ENCODE data around the gene GHRH.

The GHRH gene

GRCh38 chr20:37207171-37207570 lies 54.4 kb downstream of the GHRH start:
- no peak for DNase-seq (ENCODE audit: extremely low read depth, low read depth)
- no peak overlapping the region for H3K4me3 ChIP-seq (replicated peaks; ENCODE audit: low read depth, low read length)
- no peak for TF ChIP-seq CTCF (IDR thresholded peaks at IDR 0.05; ENCODE audit: low read depth, low read length, missing control alignments)

- no peak overlapping the region for H3K4me3 ChIP-seq (replicated peaks; ENCODE audit: low read depth, low read length)
- TF ChIP-seq CTCF (IDR thresholded peaks at IDR 0.05; ENCODE audit: low read depth, low read length, missing control alignments) = no peak
These were observed 55.8 kb downstream of the GHRH start for GRCh38 chr20:37205794-37206193.

GRCh38 chr20:37205130-37205529 lies 56.5 kb downstream of the GHRH start:
- TF ChIP-seq CTCF (IDR thresholded peaks at IDR 0.05; ENCODE audit: low read depth, low read length, missing control alignments) = no peak
- no peak for DNase-seq (ENCODE audit: extremely low read depth, low read depth)
- no peak overlapping the region for H3K4me3 ChIP-seq (replicated peaks; ENCODE audit: low read depth, low read length)

More at GRCh38 chr20:37205794-37206193, 55.8 kb downstream of the GHRH start:
- no peak for DNase-seq (ENCODE audit: extremely low read depth, low read depth)

GRCh38 chr20:37204056-37204455 lies 57.6 kb downstream of the GHRH start:
- no peak overlapping the region for H3K4me3 ChIP-seq (replicated peaks; ENCODE audit: low read depth, low read length)
- no peak for DNase-seq (ENCODE audit: extremely low read depth, low read depth)
- no peak for TF ChIP-seq CTCF (IDR thresholded peaks at IDR 0.05; ENCODE audit: low read depth, low read length, missing control alignments)

GRCh38 chr20:37202267-37202943 lies 59.2 kb downstream of the GHRH start:
- peak; percentile 92 for TF ChIP-seq CTCF (IDR thresholded peaks at IDR 0.05; ENCODE audit: low read depth, low read length, missing control alignments)
- peak; percentile 85 for DNase-seq (ENCODE audit: extremely low read depth, low read depth)
- no peak overlapping the region for H3K4me3 ChIP-seq (replicated peaks; ENCODE audit: low read depth, low read length)

- no peak for TF ChIP-seq CTCF (IDR thresholded peaks at IDR 0.05; ENCODE audit: low read depth, low read length, missing control alignments)
- DNase-seq (ENCODE audit: extremely low read depth, low read depth) = no peak
- no peak overlapping the region for H3K4me3 ChIP-seq (replicated peaks; ENCODE audit: low read depth, low read length)
These were observed 59.8 kb downstream of the GHRH start for GRCh38 chr20:37201827-37202162.
